ENCODE data around the gene PCDHB7. TPM values are rescaled to one million over a fixed set of nuclear protein-coding genes. Genes with fewer than 3 reads are reported as not detected.
A peak's percentile ranks its signal among the peaks of the same experiment; 100 is the strongest.
"Not testable (repeated sequence)": the region's sequence is repeated elsewhere in the genome, so short reads cannot be mapped to it uniquely, and the experiment has no call there.

The PCDHB7 gene
- total and polyA plus RNA-seq, 9 donors: 1.4 to 5.1 (median 3.2) TPM

- TF ChIP-seq CTCF (IDR thresholded peaks at IDR 0.05) (no peak), EP300 (IDR thresholded peaks at IDR 0.05) (no peak), POLR2A (IDR thresholded peaks at IDR 0.05) (no peak)
- peaks cover 0 to 20% of the 10 kb centered on the region in 2 donors for H3K9me3 ChIP-seq
- H3K36me3 ChIP-seq: no peaks in the 10 kb centered on the region
- no peaks in the 10 kb centered on the region for H3K27me3 ChIP-seq
- H3K4me1 ChIP-seq (ENCODE audit: insufficient read depth): no peaks in the 10 kb centered on the region
- H3K4me3 ChIP-seq: peak overlapping the region; percentile 31
- intact Hi-C loops (cut with DNase I): no loop called here
- no peak overlapping the region for H3K27ac ChIP-seq
- 34 to 55% (median 48%) methylated on average over 19 of the region's 19 CpGs for WGBS, 3 donors
- no peak for DNase-seq
Measured at GRCh38 chr5:141135718-141136266, 36.7 kb upstream of the PCDHB7 start.

DNA sequence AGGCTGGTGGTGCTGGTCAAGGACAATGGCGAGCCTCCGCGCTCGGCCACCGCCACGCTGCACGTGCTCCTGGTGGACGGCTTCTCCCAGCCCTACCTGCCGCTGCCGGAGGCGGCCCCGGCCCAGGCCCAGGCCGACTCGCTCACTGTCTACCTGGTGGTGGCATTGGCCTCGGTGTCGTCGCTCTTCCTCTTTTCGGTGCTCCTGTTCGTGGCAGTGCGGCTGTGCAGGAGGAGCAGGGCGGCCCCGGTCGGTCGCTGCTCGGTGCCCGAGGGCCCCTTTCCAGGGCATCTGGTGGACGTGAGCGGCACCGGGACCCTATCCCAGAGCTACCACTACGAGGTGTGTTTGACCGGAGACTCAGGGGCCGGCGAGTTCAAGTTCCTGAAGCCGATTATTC, 35.1 kb upstream of the PCDHB7 start:
- H3K36me3 ChIP-seq; H3K27ac ChIP-seq; H3K4me1 ChIP-seq (ENCODE audit: insufficient read depth); H3K27me3 ChIP-seq; intact Hi-C loops (cut with DNase I); H3K4me3 ChIP-seq; DNase-seq: not testable (repeated sequence)
- peaks cover 0 to 20% of the 10 kb centered on the region in 2 donors for H3K9me3 ChIP-seq
- WGBS, 3 donors: 38 to 58% (median 46%) methylated on average over 30 to 34 of the region's 34 CpGs

DNA sequence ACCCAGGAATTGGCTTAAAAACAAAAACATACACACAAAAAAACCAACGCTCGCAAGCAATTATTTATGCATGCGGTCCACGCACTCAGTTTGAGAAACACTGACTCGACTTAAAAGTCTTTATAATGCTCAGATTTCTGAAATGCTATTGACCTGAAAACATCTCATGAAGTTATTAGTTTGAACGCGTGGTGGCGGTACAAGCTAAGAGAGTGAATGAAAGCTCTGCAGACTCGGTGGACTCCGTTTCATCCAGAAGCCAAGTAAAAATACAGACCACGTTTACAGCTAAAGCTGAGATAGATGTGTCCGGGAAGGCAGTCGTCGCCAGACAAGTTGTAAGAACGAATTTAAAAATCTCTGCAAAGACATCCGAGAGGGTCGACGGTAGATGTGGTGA, 22.6 kb upstream of the PCDHB7 start, which contains the start of gene PCDHB6:
Gene PCDHB6, plus strand, starts transcription at position 246 of the 400 bp plus-strand sequence. CDS start 201 bp downstream, outside the sequence.
- TF ChIP-seq POLR2A (IDR thresholded peaks at IDR 0.05) (no peak), EP300 (IDR thresholded peaks at IDR 0.05) (no peak), CTCF (IDR thresholded peaks at IDR 0.05) (no peak)
- Histone ChIP-seq H3K27ac (no peak within 1 kb of the TSS), H3K9me3 (peaks cover 2 to 25% of the 10 kb centered on the region in 2 donors), H3K27me3 (no peaks in the 10 kb centered on the region), H3K36me3 (no peaks in the 10 kb centered on the region), H3K4me3 (no peak within 1 kb of the TSS), H3K4me1 (ENCODE audit: insufficient read depth) (no peaks in the 10 kb centered on the region)
- intact Hi-C loops (cut with DNase I): no loop called here
- 7 to 18% (median 14%) methylated on average over 18 of the region's 18 CpGs for WGBS, 3 donors
- no peak for DNase-seq

- peaks cover 2 to 25% of the 10 kb centered on the region in 2 donors for H3K9me3 ChIP-seq
- 35 to 50% (median 41%) methylated on average over 33 of the region's 33 CpGs for WGBS, 3 donors
Measured at GRCh38 chr5:141150224-141150992, 22.0 kb upstream of the PCDHB7 start.

More at GRCh38 chr5:141150224-141150992, 22.0 kb upstream of the PCDHB7 start:
- Histone ChIP-seq H3K36me3 (no peaks in the 10 kb centered on the region), H3K27ac (no peak overlapping the region), H3K4me3 (no peak overlapping the region), H3K4me1 (ENCODE audit: insufficient read depth) (no peaks in the 10 kb centered on the region), H3K27me3 (no peaks in the 10 kb centered on the region)
- TF ChIP-seq POLR2A (IDR thresholded peaks at IDR 0.05): no peak
- TF ChIP-seq CTCF (IDR thresholded peaks at IDR 0.05): no peak
- DNase-seq: no peak
- intact Hi-C loops (cut with DNase I): no loop called here

Data from ovary (tissue), 9 donors.